HG03175 (cell line): ENCODE measurements around the gene PFAS.
"Not testable (repeated sequence)": the region's sequence is repeated elsewhere in the genome, so short reads cannot be mapped to it uniquely, and the experiment has no call there.

Experiments
- ATAC-seq: cut with Tn5 transposase; IDR thresholded peaks from one replicate; pipeline ENCODE4 v1.9.1; 2021; ENCODE audit warnings: mild to moderate bottlenecking, moderate library complexity; ENCODE audit not compliant: unreplicated experiment

PFAS gene, protein sequence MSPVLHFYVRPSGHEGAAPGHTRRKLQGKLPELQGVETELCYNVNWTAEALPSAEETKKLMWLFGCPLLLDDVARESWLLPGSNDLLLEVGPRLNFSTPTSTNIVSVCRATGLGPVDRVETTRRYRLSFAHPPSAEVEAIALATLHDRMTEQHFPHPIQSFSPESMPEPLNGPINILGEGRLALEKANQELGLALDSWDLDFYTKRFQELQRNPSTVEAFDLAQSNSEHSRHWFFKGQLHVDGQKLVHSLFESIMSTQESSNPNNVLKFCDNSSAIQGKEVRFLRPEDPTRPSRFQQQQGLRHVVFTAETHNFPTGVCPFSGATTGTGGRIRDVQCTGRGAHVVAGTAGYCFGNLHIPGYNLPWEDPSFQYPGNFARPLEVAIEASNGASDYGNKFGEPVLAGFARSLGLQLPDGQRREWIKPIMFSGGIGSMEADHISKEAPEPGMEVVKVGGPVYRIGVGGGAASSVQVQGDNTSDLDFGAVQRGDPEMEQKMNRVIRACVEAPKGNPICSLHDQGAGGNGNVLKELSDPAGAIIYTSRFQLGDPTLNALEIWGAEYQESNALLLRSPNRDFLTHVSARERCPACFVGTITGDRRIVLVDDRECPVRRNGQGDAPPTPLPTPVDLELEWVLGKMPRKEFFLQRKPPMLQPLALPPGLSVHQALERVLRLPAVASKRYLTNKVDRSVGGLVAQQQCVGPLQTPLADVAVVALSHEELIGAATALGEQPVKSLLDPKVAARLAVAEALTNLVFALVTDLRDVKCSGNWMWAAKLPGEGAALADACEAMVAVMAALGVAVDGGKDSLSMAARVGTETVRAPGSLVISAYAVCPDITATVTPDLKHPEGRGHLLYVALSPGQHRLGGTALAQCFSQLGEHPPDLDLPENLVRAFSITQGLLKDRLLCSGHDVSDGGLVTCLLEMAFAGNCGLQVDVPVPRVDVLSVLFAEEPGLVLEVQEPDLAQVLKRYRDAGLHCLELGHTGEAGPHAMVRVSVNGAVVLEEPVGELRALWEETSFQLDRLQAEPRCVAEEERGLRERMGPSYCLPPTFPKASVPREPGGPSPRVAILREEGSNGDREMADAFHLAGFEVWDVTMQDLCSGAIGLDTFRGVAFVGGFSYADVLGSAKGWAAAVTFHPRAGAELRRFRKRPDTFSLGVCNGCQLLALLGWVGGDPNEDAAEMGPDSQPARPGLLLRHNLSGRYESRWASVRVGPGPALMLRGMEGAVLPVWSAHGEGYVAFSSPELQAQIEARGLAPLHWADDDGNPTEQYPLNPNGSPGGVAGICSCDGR (N-terminal part only)

DNA sequence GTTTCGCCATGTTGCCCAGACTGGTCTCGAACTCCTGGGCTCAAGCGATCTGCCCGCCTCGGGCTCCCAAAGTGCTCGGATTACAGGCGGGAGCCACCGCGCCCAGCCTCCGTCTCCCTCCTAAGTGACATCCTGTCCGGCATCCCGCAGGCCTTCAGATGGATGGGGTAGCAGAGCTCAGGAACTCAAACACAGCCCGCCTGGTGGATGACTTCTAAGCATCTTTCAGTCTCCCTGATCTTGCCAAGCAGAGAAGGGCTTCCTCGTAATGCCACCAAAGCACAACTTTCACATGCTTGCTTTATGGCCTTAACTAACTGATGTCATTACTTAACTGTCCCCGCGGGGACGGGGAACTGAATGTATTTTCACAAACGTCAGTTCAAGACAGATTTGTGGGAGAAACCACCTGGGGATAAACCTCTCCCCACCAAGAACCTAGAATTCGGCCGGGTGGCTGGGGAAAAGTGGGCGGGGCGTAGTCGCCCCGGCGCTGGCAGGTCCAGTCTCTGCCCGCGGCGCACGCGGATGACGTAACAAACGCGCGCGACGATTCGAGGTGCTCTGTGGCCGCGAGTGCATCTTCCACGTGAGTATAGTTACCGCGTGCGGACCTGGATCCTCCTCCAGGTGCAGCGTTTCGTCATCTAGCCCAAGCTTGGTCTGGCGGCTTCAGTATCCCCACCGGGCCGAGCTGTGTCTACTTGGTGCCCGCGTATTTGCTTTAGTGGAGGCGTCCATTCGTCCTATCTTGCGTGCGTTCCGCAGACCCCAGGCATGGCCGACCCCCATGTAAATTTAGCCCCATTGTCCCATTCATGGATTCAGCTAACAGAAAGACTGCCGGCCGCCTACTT is at the start of gene PFAS:
Gene PFAS, plus strand, starts transcription at position 539 of the 857 bp plus-strand sequence. CDS start 4,649 bp downstream, outside the sequence.
- ATAC-seq = peak; percentile 55

DNA sequence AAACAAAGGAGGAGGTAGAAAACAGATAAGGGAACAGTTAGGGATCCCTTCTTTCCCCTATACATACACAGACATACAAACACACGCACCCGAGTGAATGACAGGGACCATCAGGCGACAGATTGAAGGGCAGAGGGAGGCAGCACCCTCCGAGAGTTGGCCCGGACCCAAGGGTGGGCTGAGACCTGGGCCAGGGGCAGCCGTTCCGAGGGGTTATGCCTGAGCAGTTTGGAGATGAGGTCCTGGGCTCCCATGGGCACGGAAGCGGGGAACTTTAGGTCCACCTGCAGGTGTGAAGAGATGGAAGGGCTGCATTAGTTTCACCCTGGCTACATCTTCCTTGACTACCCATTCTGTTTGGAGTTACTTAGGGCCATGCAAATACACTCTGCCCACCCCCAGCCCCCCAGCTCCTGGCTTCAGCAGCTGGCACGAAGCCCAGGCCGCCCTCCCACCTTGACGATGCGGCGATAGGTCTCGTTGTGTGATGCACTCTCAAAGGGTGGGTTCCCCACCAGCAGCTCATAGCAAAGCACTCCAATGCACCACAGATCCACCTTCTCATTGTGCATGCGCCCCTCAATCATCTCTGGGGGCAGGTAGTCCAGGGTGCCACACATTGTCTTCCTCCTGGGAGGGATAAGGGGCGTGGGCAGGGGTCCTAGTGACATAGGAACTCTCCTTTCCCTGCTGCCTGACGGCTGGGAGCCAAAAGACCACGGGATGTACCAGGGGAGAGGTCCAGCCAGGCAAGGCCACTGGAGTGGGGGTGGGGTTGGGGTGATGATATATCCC is 44.1 kb upstream of the PFAS start:
- ATAC-seq = no peak

DNA sequence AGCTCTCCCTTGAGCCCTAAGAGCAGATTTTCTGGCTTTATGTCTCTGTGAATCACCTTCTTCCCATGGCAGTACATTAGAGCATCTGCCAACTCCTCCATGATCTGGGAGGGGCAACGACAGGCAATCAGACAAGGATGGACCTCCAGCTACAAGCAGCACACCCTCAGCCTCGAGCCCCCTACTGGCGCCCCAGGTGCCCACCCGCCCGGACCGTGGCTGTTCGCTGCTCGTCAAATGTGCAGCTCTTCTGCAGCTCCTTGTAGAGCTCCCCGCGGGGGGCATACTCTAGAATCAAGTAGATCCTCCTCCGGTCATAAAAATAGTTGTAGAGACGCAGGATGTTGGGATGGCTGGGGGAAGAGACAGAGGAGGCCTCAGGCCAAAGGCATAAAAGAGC is 42.6 kb upstream of the PFAS start:
- ATAC-seq = no peak

DNA sequence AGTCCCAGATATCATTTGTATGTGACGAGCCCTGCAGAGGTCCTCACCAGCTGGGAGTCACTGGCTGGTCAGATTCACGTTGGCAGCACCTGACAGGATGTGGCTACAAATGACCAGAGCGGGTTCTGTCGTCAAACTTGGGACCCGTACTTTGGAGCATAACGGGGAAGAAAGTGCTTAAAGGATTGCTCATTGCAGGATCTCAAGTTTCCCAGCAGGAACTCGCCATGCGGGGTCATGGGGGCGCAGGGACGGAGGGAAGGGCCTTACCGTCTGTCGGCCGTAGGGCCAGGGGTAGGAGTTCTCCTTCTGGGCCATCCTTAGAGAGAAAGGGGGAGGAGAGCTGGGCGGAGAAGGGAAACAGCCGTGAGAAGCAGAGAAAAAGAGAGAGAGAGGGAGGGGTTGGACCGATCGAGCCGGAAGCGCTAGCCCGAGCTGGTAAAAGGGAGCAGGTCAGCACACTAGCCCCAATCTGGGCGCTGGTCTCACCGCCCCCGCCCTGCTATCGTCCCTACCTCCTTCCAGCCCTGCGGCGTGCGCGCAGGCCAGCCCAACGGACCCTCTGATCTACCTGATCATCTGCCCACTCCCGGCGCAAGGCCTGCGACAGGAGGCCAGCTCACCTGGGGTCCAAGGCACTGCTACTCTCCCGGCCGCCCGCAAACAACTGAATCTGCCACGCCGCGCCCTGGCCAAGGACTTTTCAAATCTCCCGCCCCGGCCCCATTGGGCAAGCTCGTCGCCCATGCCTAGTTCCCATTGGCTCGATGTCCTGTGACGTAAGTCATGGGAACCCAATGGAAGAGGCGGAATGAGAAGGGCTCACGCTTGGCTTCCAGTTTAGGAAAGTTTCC is 39.0 kb upstream of the PFAS start, which contains the start of gene AURKB:
Gene AURKB, minus strand, starts transcription at position 669 of the 854 bp plus-strand sequence. Its CDS starts 351 bp downstream, at position 318.
- ATAC-seq = peak; percentile 80

DNA sequence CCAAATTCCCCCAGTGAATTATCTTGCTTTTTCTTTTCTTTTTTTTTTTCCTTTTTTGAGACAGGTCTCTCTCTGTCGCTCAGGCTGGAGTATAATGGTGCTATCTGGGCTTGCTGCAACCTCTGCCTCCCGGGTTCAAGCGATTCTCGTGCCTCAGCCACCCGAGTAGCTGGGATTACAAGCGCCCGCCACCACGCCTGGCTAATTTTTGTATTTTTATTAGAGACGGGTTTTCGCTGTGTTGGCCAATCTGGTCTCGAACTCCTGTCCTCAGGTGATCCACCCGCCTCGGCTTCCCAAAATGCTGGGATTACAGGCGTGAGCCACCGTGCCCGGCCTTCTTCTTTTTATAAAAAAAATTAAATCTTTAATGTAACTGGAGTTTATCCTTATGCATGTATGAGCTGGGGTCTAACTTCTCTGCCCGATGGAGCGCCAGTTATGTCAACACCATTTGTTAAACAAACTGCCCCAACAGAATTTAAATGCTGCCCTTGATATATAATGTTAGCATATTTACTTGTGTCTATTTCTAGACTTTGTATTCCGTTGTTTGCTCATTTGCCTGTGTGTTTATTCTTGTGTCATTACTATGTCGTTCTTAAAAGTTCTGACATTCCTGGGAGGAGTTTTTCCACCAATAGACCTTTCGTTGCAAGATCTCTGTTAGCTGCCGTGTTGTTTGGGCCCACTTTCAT is 38.2 kb upstream of the PFAS start:
- ATAC-seq = no peak

DNA sequence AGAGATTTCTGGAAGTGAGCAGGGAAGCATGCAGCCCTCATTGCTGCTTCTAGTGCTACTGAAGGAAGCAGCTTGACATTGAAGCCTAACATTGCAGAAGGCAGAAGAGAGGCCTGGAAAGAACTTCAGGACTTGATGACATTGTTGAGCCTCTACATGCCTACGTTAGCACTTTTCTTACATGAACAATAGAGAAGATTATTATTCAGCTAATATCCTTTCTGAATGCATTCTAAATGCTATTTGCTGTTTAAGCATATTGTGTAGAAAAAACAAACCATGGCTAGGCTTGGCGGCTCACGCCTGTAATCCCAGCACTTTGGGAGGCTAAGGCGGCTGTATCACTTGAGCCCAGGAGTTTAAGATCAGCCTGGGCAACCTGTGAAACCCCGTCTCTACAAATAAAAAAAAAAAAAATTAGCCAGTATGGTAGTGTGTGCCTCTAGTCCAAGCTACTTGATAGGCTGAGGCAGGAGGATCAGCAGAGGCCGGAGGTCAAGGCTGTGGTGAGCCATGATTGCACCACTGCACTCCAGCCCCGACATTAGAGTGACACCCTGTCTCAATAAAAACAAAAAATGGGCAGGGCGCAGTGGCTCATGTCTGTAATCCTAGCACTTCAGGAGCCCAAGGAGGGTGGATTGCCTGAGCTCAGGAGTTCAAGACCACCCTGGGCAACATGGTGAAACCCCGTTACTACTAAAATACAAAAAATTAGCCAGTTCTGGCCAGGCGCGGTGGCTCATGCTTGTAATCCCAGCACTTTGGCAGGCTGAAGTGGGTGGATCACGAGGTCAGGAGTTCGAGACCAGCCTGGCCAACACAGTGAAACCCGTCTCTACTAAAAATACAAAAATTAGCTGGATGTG is 36.5 kb upstream of the PFAS start:
- ATAC-seq = no peak

DNA sequence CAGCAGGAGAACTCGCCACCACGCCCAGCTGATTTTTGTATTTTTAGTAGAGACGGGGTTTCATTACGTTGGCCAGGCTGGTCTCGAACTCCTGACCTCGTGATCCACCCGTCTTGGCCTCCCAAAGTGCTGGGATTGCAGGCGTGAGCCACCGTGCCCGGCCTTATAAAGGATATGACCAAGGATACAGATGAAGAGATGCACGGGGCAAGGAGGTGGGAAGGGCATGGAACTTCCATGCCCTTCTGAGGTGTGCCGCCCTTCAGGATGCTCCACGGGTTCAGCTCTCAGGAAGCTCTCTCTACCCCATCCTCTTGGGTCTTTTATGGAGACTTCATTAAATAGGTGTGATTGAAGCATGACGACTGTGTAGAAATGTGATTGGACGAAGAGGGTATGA is 35.1 kb upstream of the PFAS start:
- ATAC-seq = not testable (repeated sequence)

DNA sequence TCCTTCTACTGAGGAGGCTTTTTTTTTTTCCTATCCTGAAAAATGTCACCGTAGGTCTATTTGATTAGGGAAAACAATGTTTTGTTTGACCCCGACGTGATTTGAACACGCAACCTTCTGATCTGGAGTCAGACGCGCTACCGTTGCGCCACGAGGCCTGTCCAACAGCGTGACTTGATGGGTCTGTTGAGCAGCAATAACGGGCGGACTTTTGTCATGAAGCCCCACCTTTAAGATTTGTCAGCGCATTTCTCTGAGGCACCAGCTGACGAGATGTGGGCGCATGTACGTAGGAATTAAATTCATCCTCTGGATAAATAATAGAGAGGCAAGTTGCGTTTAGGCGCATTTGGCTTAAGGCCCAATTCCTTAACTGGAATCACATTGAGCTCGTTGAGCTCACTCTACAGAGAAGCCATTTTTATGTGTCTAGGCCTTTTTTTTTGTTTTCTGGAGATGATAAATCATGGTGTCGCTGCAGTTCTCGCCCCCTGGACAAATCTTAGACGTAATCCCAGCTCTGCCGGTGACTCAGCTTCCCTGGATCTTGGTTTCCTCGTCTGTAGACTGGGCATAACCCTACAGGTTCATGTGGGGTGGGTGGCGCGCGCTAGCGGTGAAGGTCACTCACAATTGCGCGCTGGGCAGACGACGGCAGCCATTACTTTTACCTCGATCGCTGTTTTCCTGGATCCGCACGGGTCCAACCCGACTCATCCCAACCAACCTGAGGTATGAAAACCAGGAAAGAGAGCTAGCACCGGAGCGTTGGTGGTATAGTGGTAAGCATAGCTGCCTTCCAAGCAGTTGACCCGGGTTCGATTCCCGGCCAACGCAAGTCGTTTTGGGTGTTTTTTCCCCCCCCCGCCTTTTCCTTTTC is 28.1 kb upstream of the PFAS start:
- ATAC-seq = no peak

DNA sequence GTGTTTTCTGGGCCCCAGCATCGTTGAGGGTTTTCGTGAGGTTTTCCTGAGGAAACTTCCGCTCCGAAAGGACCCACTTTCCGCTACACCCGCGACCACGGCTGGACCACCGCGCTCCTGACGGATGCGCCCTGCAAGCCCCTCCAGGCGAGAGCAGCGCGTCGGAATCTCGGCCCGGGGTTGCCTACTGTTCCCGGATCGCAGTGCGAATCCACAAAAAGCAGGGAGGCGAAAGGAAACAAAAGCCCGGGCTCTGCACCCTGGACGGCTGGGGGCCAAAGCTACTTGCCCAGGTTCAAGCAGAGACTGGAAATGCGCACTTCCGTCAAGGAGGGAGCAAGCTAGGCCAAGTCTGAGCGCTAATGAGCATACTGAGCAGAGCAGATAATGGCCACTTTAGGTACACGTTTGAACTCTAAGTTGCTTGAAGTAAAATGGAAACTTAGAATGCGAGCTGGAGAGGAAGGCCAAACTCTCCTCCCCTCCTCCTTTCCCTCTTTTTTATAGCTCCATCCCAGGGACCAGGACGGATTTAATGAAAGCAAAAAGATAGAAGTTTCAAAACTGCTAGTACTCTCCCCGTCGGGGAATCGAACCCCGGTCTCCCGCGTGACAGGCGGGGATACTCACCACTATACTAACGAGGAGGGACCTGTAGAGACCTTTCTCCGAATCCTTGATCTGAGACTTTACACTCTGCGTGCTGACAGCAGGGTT is 27.3 kb upstream of the PFAS start:
- peak; percentile 44 for ATAC-seq

DNA sequence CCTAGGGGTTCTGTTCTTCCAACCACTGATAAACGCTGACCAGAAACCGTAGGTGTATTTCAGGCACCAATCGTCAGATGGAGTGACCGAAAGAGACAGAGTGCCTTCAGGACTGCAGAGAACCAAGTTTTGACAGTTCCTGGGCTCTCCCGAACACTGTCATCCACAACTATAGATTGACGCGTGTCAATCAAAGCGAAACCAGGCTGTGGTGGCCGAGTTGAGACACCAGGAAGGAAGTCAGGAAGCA is 26.8 kb upstream of the PFAS start:
- ATAC-seq = peak; percentile 26

DNA sequence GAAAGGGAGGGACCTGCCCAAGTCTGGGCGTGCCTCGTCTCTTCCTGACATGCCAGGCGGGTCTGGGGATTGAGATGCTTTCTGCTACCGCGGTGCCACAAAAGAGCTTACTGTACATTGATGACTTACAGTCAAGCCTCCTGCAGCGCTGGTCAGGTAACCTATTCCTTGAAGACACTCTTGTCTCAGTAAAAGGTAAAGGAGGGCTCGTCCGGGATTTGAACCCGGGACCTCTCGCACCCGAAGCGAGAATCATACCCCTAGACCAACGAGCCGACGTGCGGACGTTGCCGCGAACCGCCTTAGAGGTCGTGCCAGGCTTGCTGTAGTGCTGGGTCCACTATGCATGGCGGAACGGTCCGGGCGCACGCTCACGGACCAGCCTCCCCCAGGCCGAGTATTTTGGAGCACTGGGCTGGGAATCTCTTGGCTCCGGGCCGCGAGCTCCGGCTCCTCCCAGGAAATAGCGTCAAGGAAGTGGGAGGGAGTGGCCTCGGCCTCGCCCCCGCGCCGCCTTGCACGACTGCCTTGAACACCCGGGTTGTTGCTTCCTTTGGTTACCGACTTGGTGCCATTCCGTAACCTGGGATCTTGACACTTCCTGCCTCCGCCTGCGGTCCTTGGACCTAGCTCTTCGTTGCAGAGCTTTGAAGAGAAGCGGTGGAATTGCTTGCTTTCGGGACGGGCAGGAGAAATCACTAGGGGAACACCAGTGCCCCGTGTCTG is 26.3 kb upstream of the PFAS start:
- ATAC-seq = peak; percentile 30

DNA sequence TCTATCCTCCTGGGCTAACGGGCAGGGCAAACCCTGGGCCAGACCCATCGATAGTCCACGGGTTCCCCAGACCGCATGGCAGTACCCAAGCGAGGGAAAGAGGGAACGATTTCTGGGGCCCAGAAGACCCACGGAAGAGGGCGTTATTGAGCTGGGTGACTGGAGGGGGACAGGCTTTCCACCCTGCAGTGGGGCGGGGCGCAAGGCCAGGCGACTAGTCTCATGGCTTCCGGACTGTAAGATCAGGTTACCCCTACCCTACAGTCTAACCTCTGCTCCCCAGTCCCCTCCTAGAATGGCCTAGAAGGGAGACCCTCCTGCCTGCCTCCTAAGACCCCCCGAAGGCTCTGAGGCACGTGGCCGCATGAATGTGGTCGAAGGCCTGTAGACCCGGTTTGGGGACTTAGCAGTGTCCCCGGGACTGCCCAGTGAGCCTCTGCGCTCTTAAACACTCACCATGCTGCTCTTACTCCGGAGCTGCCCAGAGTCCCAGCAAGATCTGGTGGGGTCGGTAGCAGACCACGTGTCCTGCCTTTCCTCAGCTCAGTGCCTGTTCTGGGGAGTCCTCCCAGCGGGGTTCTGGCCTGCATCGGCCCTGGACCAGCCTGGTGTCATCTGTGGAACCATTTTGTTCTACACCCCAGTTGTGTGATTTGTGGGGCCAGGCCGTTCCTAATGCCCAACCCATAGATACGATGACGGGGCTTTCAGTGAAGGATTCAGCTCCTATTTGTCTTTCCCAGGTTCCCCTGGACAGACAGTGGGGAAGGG is 25.5 kb upstream of the PFAS start:
- peak; percentile 4 for ATAC-seq

DNA sequence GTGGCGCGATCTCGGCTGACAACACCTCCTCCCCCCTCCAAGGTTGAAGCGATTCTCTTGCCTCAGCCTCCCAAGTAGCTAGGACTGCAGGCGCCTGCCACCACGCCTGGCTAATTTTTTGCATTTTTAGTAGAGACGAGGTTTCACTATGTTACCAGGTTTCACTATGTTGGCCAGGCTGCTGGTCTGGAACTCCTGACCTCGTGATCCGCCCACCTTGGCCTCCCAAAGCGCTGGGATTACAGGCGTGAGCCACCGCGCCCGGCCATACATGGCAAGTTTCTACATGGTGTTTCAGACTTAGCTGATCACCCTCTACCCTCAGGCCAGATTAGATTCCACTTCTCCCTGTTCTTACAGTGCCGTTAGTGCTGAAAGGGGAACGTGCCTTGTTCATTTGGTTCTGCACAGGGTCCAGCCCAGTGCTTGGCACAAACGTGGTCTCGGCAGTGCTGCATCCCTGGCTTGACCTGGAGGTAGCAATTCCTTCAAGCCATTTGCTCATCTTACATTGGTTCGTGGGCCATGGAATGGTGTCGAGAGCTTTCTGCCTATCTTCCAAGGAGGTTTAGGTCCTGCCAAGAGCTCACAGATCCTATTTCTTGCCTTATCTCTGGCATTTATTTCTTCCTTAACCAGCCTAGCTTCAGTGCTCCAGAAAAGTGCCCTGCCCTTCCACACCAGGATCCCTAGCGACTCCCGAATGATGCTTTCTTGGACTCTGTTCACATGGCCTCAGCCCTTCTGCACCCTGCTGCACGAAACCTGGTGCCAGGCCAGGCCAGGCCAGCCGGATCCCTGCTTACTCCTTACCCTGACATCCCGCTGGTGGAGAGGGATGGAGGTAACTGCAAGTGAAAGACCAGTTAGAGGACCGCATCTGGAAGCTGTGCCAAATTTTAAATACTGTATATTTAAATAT is 23.9 kb upstream of the PFAS start:
- ATAC-seq = no peak
